ENCODE results near the gene TRA2B. TPM values are rescaled to one million over a fixed set of nuclear protein-coding genes. Genes with fewer than 3 reads are reported as not detected.

Gene TRA2B
- total and polyA plus RNA-seq, 7 donors = 62.5 to 159 (median 113) TPM

GRCh38 chr3:185948292-185948691, 10.5 kb upstream of the TRA2B start:
- WGBS, 2 donors = 75 to 88% methylated on average over 3 of the region's 3 CpGs

GRCh38 chr3:185943760-185944106, 5.9 kb upstream of the TRA2B start:
- no peaks in the 10 kb centered on the region for H3K9me3 ChIP-seq
- H3K4me3 ChIP-seq = no peak overlapping the region
- intact Hi-C loops (cut with DNase I) = no loop called here
- H3K27me3 ChIP-seq = no peaks in the 10 kb centered on the region
- no peak for DNase-seq
- H3K27ac ChIP-seq = no peak overlapping the region
- peaks cover 0 to 9% (median 6%) of the 10 kb centered on the region in 4 donors for H3K4me1 ChIP-seq
- WGBS, 2 donors = 29 to 43% methylated on average over 3 of the region's 3 CpGs
- TF ChIP-seq CTCF (IDR thresholded peaks at IDR 0.05) (peak in 1 of 4 experiments; percentile 37), POLR2A (IDR thresholded peaks at IDR 0.05) (no peak), EP300 (IDR thresholded peaks at IDR 0.05) (no peak), POLR2AphosphoS5 (IDR thresholded peaks at IDR 0.05) (no peak)
- H3K36me3 ChIP-seq = no peaks in the 10 kb centered on the region

More at GRCh38 chr3:185948292-185948691, 10.5 kb upstream of the TRA2B start:
- H3K36me3 ChIP-seq = no peaks in the 10 kb centered on the region
- H3K4me1 ChIP-seq = peaks cover 0 to 5% (median 3%) of the 10 kb centered on the region in 4 donors
- intact Hi-C loops (cut with DNase I) = no loop called here
- no peak overlapping the region for H3K27ac ChIP-seq
- DNase-seq = no peak
- no peak overlapping the region for H3K4me3 ChIP-seq
- H3K27me3 ChIP-seq = peaks cover 0 to 6% (median 0%) of the 10 kb centered on the region in 3 donors
- no peaks in the 10 kb centered on the region for H3K9me3 ChIP-seq
- TF ChIP-seq POLR2AphosphoS5 (IDR thresholded peaks at IDR 0.05) (no peak), EP300 (IDR thresholded peaks at IDR 0.05) (no peak), POLR2A (IDR thresholded peaks at IDR 0.05) (no peak), CTCF (IDR thresholded peaks at IDR 0.05) (no peak)

GRCh38 chr3:185942907-185943759, 5.3 kb upstream of the TRA2B start:
- no peaks in the 10 kb centered on the region for H3K9me3 ChIP-seq
- no peaks in the 10 kb centered on the region for H3K36me3 ChIP-seq
- peak overlapping the region in 3 of 4 donors; percentile 7 to 36 (median 29) for H3K27ac ChIP-seq
- no peak overlapping the region for H3K4me3 ChIP-seq
- DNase-seq = peak; percentile 92
- intact Hi-C loops (cut with DNase I) = no loop called here
- no peaks in the 10 kb centered on the region for H3K27me3 ChIP-seq
- H3K4me1 ChIP-seq = peaks cover 0 to 12% (median 6%) of the 10 kb centered on the region in 4 donors
- TF ChIP-seq CTCF (IDR thresholded peaks at IDR 0.05) (peak; percentile 70 to 99 (median 92)), EP300 (IDR thresholded peaks at IDR 0.05) (no peak)
- WGBS, 2 donors = 51 to 52% methylated on average over 7 of the region's 7 CpGs

- 95% methylated on average over 3 of the region's 3 CpGs for WGBS, 2 donors
- Histone ChIP-seq H3K27me3 (no peaks in the 10 kb centered on the region), H3K4me3 (no peak overlapping the region), H3K9me3 (no peaks in the 10 kb centered on the region), H3K27ac (no peak overlapping the region), H3K4me1 (peaks cover 0 to 12% (median 6%) of the 10 kb centered on the region in 4 donors), H3K36me3 (no peaks in the 10 kb centered on the region)
- intact Hi-C loops (cut with DNase I) = no loop called here
- no peak for DNase-seq
- TF ChIP-seq CTCF (IDR thresholded peaks at IDR 0.05) (no peak), POLR2A (IDR thresholded peaks at IDR 0.05) (no peak), POLR2AphosphoS5 (IDR thresholded peaks at IDR 0.05) (no peak), EP300 (IDR thresholded peaks at IDR 0.05) (no peak)
Observed at GRCh38 chr3:185942396-185942795, 4.6 kb upstream of the TRA2B start.
